GM20431 (cell line): ENCODE measurements around the gene CERS6.
"Not testable (repeated sequence)": the region's sequence is repeated elsewhere in the genome, so short reads cannot be mapped to it uniquely, and the experiment has no call there.

Experiments used
- in situ Hi-C: fragments of 300-500 bp; cut with MseI, MboI; formaldehyde crosslinking; loops from one replicate; pipeline ENCODE4 v1.15.0; 2020; ENCODE audit warnings: low sequenced_read_pairs; ENCODE audit not compliant: unreplicated experiment

CERS6 gene

GRCh38 chr2:168494190-168494711 is 38.2 kb downstream of the CERS6 start:
- in situ Hi-C loops: no loop called here

GRCh38 chr2:168495524-168495923 is 39.5 kb downstream of the CERS6 start:
- in situ Hi-C loops: no loop called here

GRCh38 chr2:168496906-168497305 is 40.8 kb downstream of the CERS6 start:
- in situ Hi-C loops: no loop called here

- in situ Hi-C loops: no loop called here
Measured at GRCh38 chr2:168499500-168499899, 43.4 kb downstream of the CERS6 start.

GRCh38 chr2:168500516-168500915 is 44.4 kb downstream of the CERS6 start:
- in situ Hi-C loops: no loop called here

GRCh38 chr2:168501466-168502065 is 45.5 kb downstream of the CERS6 start:
- in situ Hi-C loops: no loop called here

GRCh38 chr2:168502852-168503251 is 46.8 kb downstream of the CERS6 start:
- in situ Hi-C loops: not testable (repeated sequence)

GRCh38 chr2:168503901-168504300 is 47.8 kb downstream of the CERS6 start:
- in situ Hi-C loops: no loop called here

GRCh38 chr2:168504323-168504722 is 48.3 kb downstream of the CERS6 start:
- in situ Hi-C loops: no loop called here

- in situ Hi-C loops: no loop called here
Measured at GRCh38 chr2:168510125-168510756, 54.2 kb downstream of the CERS6 start.

- in situ Hi-C loops: no loop called here
Measured at GRCh38 chr2:168514692-168515091, 58.6 kb downstream of the CERS6 start.

- in situ Hi-C loops: no loop called here
Measured at GRCh38 chr2:168515502-168515901, 59.4 kb downstream of the CERS6 start.

GRCh38 chr2:168517816-168518215 is 61.7 kb downstream of the CERS6 start:
- in situ Hi-C loops: no loop called here

GRCh38 chr2:168518555-168519066 is 62.5 kb downstream of the CERS6 start:
- in situ Hi-C loops: no loop called here

- in situ Hi-C loops: no loop called here
Measured at GRCh38 chr2:168519534-168520308, 63.6 kb downstream of the CERS6 start.

GRCh38 chr2:168521053-168521741 is 65.1 kb downstream of the CERS6 start:
- in situ Hi-C loops: no loop called here

GRCh38 chr2:168522446-168522845 is 66.4 kb downstream of the CERS6 start:
- in situ Hi-C loops: no loop called here

GRCh38 chr2:168524005-168524404 is 67.9 kb downstream of the CERS6 start:
- in situ Hi-C loops: no loop called here

- in situ Hi-C loops: no loop called here
Measured at GRCh38 chr2:168525020-168525419, 68.9 kb downstream of the CERS6 start.

- in situ Hi-C loops: no loop called here
Measured at GRCh38 chr2:168525716-168526446, 69.8 kb downstream of the CERS6 start.
